Loucy (cell line): ENCODE measurements around the gene USP47.

ENCODE experiments used
- CTCF ChIP-seq: fragments of 200-600 bp; sonication (generic); conservative IDR thresholded peaks from 2 replicates; pipeline ENCODE4 v1.5.1; 2014; ENCODE audit warnings: mild to moderate bottlenecking, antibody characterized with exemption, low read length
- EZH2phosphoT487 ChIP-seq: fragments of 200-600 bp; IDR thresholded peaks from 2 replicates; pipeline ENCODE4 v1.6.1; 2018; ENCODE audit warnings: antibody characterized with exemption, mild to moderate bottlenecking, moderate library complexity, borderline replicate concordance

GRCh38 chr11:11817957-11818356, 23.8 kb upstream of the USP47 start:
- TF ChIP-seq CTCF (no peak), EZH2phosphoT487 (no peak)
